Amygdala (tissue), 56 donors: ENCODE data around the gene RAPGEF2.

Experiments
- DNase-seq, 56 donors: peaks; one replicate each; lab custom pipeline; 2025; lab: John Stamatoyannopoulos, UW

The RAPGEF2 gene

GRCh38 chr4:159269116-159269515 is 166.2 kb downstream of the RAPGEF2 start:
- peak in 24 of 56 donors; percentile 4 to 73 (median 30) for DNase-seq

- no peak for DNase-seq
These were observed 167.1 kb downstream of the RAPGEF2 start for GRCh38 chr4:159269956-159270355.

- peak in 1 of 56 donors; percentile 21 for DNase-seq
These were observed 169.0 kb downstream of the RAPGEF2 start for GRCh38 chr4:159271856-159272255.

DNA sequence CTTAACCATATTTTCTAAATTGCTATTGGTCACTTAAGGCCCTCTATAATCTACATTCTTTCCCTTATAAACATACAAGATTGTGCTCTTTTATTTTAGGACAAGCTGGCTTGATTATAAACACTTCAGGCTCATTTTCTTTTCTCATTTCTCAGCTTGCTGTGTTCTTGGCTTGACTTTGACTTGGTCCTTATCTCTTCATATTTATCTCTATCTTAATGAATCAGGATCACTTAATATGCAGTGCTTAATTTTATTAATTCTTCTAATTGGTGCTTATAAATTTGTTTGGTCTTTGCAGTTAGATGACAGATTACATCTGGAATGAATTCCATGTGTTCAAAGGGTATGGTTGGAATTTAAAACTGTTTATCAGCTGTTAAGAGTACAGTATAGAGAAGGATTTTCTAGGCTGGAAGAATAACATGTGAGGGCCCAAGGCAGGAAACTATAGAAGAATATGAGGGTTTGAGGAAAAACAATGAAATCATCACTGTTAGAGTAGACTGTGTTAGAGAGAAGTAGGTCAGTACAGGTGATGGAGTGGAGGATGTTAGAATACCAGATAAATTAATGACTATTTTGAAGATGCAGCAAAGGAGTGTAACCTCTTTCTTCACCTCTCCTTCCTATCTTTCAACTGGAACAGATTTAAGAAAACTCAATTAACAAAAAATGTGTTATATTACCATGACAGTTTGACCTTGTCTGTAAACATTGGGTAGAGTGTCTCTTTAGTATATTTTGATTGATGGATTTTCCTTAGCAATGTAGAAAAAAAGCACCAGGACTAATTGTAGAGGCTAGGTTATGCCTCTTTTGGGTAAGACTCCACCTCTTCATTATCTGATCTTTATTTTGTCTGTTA is 169.6 kb downstream of the RAPGEF2 start:
- DNase-seq, result no peak

- no peak for DNase-seq
These were observed 170.2 kb downstream of the RAPGEF2 start for GRCh38 chr4:159273141-159273438.

DNA sequence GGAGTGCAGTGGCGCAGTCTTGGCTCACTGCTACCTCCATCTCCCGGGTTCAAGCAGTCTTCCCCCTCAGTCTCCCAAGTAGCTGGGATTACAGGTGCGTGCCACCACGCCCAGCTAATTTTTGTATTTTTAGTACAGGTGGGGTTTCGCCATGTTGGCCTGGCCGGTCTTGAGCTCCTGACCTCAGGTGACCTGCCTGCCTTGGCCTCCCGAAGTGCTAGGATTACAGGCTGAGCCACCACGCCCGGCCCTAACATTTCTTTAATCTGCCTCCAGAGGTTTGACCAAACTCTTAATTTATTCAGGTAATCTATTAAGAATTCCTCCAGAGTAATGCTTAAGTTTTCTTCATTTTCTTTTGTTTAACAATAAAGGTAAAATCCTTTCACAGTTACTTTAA is 171.0 kb downstream of the RAPGEF2 start:
- DNase-seq, result no peak

DNA sequence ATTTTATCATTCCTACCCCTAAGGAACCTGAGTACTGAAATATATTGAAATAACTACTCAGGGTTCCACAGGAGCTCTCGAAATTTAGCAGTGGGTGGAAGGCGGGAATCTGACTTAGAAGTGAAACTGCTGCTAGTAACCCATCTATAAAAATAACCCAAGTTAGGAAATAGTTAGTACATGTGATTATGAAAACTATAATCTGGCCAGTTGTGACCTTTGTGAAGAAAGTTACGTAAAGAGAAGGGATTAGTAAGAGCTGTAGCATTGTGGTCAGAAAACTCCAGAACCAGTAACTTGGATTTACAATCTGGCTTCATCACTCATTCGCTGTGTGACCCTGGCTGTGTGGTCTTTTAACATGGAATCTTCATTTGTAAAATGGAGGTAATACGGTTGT is 175.5 kb downstream of the RAPGEF2 start:
- DNase-seq, result no peak

GRCh38 chr4:159279084-159279483 is 176.2 kb downstream of the RAPGEF2 start:
- DNase-seq, result no peak

- no peak for DNase-seq
These were observed 177.7 kb downstream of the RAPGEF2 start for GRCh38 chr4:159280442-159281172.

DNA sequence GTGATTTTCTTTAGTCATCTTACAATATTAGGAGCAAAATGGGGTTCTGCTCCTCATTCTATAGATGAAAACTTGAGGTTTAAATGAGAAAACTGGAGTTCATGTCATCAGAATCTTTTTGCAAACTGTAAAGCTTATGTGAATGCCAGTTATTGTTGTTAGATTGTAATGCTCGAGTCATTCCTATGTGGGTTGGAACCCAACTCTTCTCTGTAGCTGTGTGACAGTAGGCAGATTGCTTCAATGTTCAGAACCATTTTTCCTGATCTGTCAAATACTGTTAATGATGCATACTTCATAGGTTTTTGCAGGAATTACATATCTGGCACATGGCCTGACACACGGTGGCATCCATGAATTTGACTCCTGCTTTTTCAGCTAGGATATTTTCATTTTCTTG is 178.9 kb downstream of the RAPGEF2 start:
- DNase-seq, result no peak

- no peak for DNase-seq
These were observed 179.4 kb downstream of the RAPGEF2 start for GRCh38 chr4:159282329-159282728.

DNA sequence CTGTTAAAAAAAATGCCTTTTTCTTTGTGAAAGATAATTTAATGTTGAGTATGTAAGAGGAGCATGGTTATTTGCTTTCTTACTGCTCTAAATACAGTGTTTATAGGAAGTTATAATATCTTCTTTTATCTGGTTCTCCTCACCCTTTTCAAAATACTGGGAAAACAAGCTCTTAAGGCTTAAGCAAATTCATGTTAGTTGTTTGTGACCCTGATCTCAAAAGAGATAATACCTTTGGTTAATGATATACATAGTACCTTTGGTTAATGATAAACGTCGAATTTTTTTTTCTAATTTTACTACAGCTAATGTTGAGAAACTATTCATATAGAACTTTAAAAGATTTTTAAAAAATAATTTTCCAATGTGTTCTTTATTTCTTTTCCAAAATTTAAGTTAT is 180.1 kb downstream of the RAPGEF2 start:
- no peak for DNase-seq

GRCh38 chr4:159283696-159284095 is 180.8 kb downstream of the RAPGEF2 start:
- no peak for DNase-seq

GRCh38 chr4:159284113-159284512 is 181.2 kb downstream of the RAPGEF2 start:
- no peak for DNase-seq

- no peak for DNase-seq
These were observed 181.9 kb downstream of the RAPGEF2 start for GRCh38 chr4:159284733-159285132.

DNA sequence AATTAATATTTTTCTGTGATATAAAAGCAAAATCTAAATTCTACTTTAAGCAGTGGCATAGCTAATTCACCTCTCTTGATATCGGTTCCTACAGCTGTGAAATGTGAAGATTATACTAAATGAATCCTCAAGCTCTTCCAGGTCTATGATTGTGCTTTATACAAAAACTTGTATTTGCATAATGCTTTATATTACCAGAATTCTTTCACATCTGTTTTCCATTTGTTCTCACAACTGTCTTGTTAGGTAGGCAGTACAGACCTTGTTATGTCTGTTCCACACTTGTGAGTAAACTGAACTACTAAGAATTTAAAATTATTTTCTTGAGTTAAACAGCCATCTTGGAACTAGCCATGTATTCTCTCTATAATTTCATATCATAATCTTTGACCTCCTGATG is 184.9 kb downstream of the RAPGEF2 start:
- DNase-seq, result no peak

DNA sequence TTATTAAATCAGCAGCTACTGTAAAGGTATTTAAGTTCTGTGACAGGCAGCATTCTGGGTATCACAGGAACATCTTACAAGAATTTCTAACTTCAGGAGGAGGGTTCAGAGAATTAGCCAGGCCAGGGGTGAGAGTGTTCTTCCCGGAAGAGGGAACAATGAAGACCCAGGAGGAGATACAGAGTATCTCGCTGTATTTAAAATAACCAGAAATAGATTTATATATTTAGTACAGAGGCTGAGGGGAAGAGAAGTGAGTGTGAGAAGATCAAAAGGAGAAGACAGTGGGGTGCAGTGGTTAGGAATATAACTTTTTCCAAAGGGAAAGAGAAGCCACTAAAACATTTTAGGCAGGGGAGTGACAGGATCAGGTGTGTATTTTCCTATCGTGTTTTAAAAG is 186.8 kb downstream of the RAPGEF2 start:
- no peak for DNase-seq

GRCh38 chr4:159290321-159291030 is 187.6 kb downstream of the RAPGEF2 start:
- DNase-seq, result no peak

DNA sequence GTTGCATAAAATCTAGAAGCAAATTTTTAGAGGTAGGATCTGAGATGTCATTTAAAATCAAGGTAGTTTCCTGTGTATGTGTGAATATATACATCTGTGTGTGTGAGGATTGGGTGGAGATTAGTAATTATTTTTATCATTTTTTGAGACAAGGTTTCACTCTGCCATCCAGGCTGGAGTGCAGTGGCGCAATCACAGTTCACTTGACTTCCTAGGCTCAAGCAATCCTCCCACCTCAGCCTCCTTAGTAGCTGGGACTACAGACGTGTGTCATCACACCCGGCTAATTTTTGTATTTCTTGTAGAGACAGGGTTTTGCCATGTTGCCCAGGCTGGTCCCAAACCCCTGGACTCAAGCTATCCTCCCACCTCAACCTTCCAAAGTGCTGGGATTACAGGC is 188.3 kb downstream of the RAPGEF2 start:
- no peak for DNase-seq

- DNase-seq, result no peak
These were observed 189.4 kb downstream of the RAPGEF2 start for GRCh38 chr4:159292137-159292896.
